ENCODE measurements around the gene GIMAP2. TPM values are rescaled to one million over a fixed set of nuclear protein-coding genes. Genes with fewer than 3 reads are reported as not detected.
"Not testable (repeated sequence)": the region's sequence is repeated elsewhere in the genome, so short reads cannot be mapped to it uniquely, and the experiment has no call there.

GIMAP2 gene
- total RNA-seq, 4 donors from 2014 or later = 2.0 to 8.2 (median 2.9) TPM

- no peaks in the 10 kb centered on the region for H3K36me3 ChIP-seq
- H3K9me3 ChIP-seq = no peaks in the 10 kb centered on the region
- H3K4me3 ChIP-seq = no peak overlapping the region
- no peaks in the 10 kb centered on the region for H3K27me3 ChIP-seq
- H3K4me1 ChIP-seq = no peaks in the 10 kb centered on the region
- no peak overlapping the region for H3K27ac ChIP-seq
- no peak for DNase-seq (ENCODE audit: low spot score in 2 of 2)
- TF ChIP-seq EP300 (IDR thresholded peaks at IDR 0.05) = no peak
- no peak for TF ChIP-seq POLR2AphosphoS5 (IDR thresholded peaks at IDR 0.05)
- no peak for TF ChIP-seq POLR2A (IDR thresholded peaks at IDR 0.05)
- no peak for TF ChIP-seq CTCF (IDR thresholded peaks at IDR 0.05)
Measured at GRCh38 chr7:150666412-150666811, 19.1 kb upstream of the GIMAP2 start.

GRCh38 chr7:150668472-150668911, 17.0 kb upstream of the GIMAP2 start:
- no peak for DNase-seq (ENCODE audit: low spot score in 2 of 2)
- 69% methylated on average over 1 of the region's 1 CpG for WGBS
- Histone ChIP-seq H3K4me1 (no peaks in the 10 kb centered on the region), H3K9me3 (no peaks in the 10 kb centered on the region), H3K36me3 (no peaks in the 10 kb centered on the region), H3K27me3 (no peaks in the 10 kb centered on the region), H3K27ac (no peak overlapping the region), H3K4me3 (no peak overlapping the region)
- TF ChIP-seq CTCF (IDR thresholded peaks at IDR 0.05) (no peak), EP300 (IDR thresholded peaks at IDR 0.05) (no peak), POLR2A (IDR thresholded peaks at IDR 0.05) (no peak), POLR2AphosphoS5 (IDR thresholded peaks at IDR 0.05) (no peak)

- TF ChIP-seq EP300 (IDR thresholded peaks at IDR 0.05) (no peak), POLR2AphosphoS5 (IDR thresholded peaks at IDR 0.05) (no peak), CTCF (IDR thresholded peaks at IDR 0.05) (no peak), POLR2A (IDR thresholded peaks at IDR 0.05) (no peak)
- H3K36me3 ChIP-seq = no peaks in the 10 kb centered on the region
- no peaks in the 10 kb centered on the region for H3K9me3 ChIP-seq
Measured at GRCh38 chr7:150668977-150669376, 16.5 kb upstream of the GIMAP2 start.

GRCh38 chr7:150671798-150672585, 13.5 kb upstream of the GIMAP2 start:
- H3K27ac ChIP-seq; DNase-seq (ENCODE audit: low spot score in 2 of 2); H3K27me3 ChIP-seq; H3K4me1 ChIP-seq; H3K36me3 ChIP-seq; H3K4me3 ChIP-seq; H3K9me3 ChIP-seq: not testable (repeated sequence)
- WGBS = 90% methylated on average over 7 of the region's 7 CpGs

More at GRCh38 chr7:150668977-150669376, 16.5 kb upstream of the GIMAP2 start:
- Histone ChIP-seq H3K27ac (no peak overlapping the region), H3K27me3 (no peaks in the 10 kb centered on the region), H3K4me3 (no peak overlapping the region), H3K4me1 (no peaks in the 10 kb centered on the region)
- DNase-seq (ENCODE audit: low spot score in 2 of 2) = no peak

- H3K9me3 ChIP-seq = no peaks in the 10 kb centered on the region
- no peak overlapping the region for H3K4me3 ChIP-seq
- H3K27ac ChIP-seq = peak overlapping the region; percentile 34
- TF ChIP-seq EP300 (IDR thresholded peaks at IDR 0.05) (no peak), CTCF (IDR thresholded peaks at IDR 0.05) (no peak), POLR2AphosphoS5 (IDR thresholded peaks at IDR 0.05) (no peak), POLR2A (IDR thresholded peaks at IDR 0.05) (no peak)
- H3K4me1 ChIP-seq = peaks cover 10% of the 10 kb centered on the region
- H3K27me3 ChIP-seq = no peaks in the 10 kb centered on the region
- no peak for DNase-seq (ENCODE audit: low spot score in 2 of 2)
- WGBS = 61% methylated on average over 2 of the region's 2 CpGs
- no peaks in the 10 kb centered on the region for H3K36me3 ChIP-seq
Measured at GRCh38 chr7:150675714-150676113, 9.8 kb upstream of the GIMAP2 start.

GRCh38 chr7:150676276-150676675, 9.2 kb upstream of the GIMAP2 start:
- H3K36me3 ChIP-seq; DNase-seq (ENCODE audit: low spot score in 2 of 2); H3K4me3 ChIP-seq; H3K27me3 ChIP-seq; H3K9me3 ChIP-seq; H3K4me1 ChIP-seq: not testable (repeated sequence)
- H3K27ac ChIP-seq = peak overlapping the region; percentile 34

GRCh38 chr7:150676854-150677253, 8.7 kb upstream of the GIMAP2 start:
- not testable (repeated sequence) for DNase-seq (ENCODE audit: low spot score in 2 of 2)

GRCh38 chr7:150678601-150679000, 6.9 kb upstream of the GIMAP2 start:
- WGBS = 98% methylated on average over 11 of the region's 11 CpGs
- DNase-seq (ENCODE audit: low spot score in 2 of 2); H3K27ac ChIP-seq; H3K36me3 ChIP-seq; H3K4me1 ChIP-seq; H3K27me3 ChIP-seq; H3K4me3 ChIP-seq; H3K9me3 ChIP-seq: not testable (repeated sequence)

More at GRCh38 chr7:150676854-150677253, 8.7 kb upstream of the GIMAP2 start:
- H3K27me3 ChIP-seq, H3K4me3 ChIP-seq, H3K9me3 ChIP-seq, H3K27ac ChIP-seq, H3K4me1 ChIP-seq, H3K36me3 ChIP-seq: not testable (repeated sequence)
- 21% methylated on average over 3 of the region's 3 CpGs for WGBS

- peaks cover 12% of the 10 kb centered on the region for H3K4me1 ChIP-seq
- H3K27me3 ChIP-seq; H3K36me3 ChIP-seq; H3K4me3 ChIP-seq; H3K9me3 ChIP-seq; DNase-seq (ENCODE audit: low spot score in 2 of 2); H3K27ac ChIP-seq: not testable (repeated sequence)
- WGBS = 92% methylated on average over 2 of the region's 2 CpGs
Measured at GRCh38 chr7:150680364-150680763, 5.1 kb upstream of the GIMAP2 start.
